Liver (tissue), 9 donors: ENCODE measurements around the gene CPA5. TPM values are rescaled to one million over a fixed set of nuclear protein-coding genes. Genes with fewer than 3 reads are reported as not detected.
A peak's percentile ranks its signal among the peaks of the same experiment; 100 is the strongest.

Experiments used
- DNase-seq: peaks from one replicate; pipeline ENCODE4 v3.0.0-alpha.2; 2017; ENCODE audit warnings: low spot score
- H3K27ac ChIP-seq, 2 donors: one replicate each; pipeline ENCODE4 v1.7.0; 2013; ENCODE audit warnings: inconsistent platforms in 2 of 2, low read length in 2 of 2, control low read depth in 1 of 2, low read depth in 1 of 2, mild to moderate bottlenecking in 1 of 2
- H3K27me3 ChIP-seq, 4 donors: one replicate each; pipeline versions ENCODE4 v1.6.1 to v1.7.0; 2013; ENCODE audit warnings: low read length in 3 of 4, inconsistent platforms in 1 of 4, mild to moderate bottlenecking in 1 of 4, moderate library complexity in 1 of 4; ENCODE audit not compliant: control insufficient read depth in 4 of 4, insufficient read depth in 4 of 4
- H3K36me3 ChIP-seq, 4 donors: one replicate each; pipeline versions ENCODE4 v1.6.1 to v1.7.0; 2013; ENCODE audit warnings: low read length in 3 of 4, mild to moderate bottlenecking in 3 of 4, low read depth in 1 of 4, moderate library complexity in 1 of 4; ENCODE audit not compliant: control insufficient read depth in 4 of 4, insufficient read depth in 3 of 4
- H3K4me1 ChIP-seq, 4 donors: one replicate each; pipeline versions ENCODE4 v1.6.1 to v1.7.0; 2013; ENCODE audit warnings: low read length in 3 of 4, mild to moderate bottlenecking in 3 of 4, moderate library complexity in 1 of 4; ENCODE audit not compliant: control insufficient read depth in 4 of 4, insufficient read depth in 4 of 4
- H3K4me3 ChIP-seq, 3 donors: one replicate each; pipeline versions ENCODE4 v1.6.1 to v1.7.0; 2013; ENCODE audit warnings: low read length in 3 of 3, control low read depth in 1 of 3, low read depth in 1 of 3, mild to moderate bottlenecking in 1 of 3
- H3K9ac ChIP-seq, 2 donors: one replicate each; pipeline ENCODE4 v1.7.0; 2013; ENCODE audit warnings: low read length in 2 of 2, mild to moderate bottlenecking in 2 of 2, moderate library complexity in 2 of 2, control low read depth in 1 of 2, low read depth in 1 of 2
- H3K9me3 ChIP-seq, 4 donors: one replicate each; pipeline versions ENCODE4 v1.6.1 to v1.7.0; 2013; ENCODE audit warnings: low read length in 3 of 4; ENCODE audit not compliant: control insufficient read depth in 4 of 4
- CTCF ChIP-seq: fragments of 150-350 bp; IDR thresholded peaks from 2 replicates; pipeline ENCODE4 v1.5.1; 2017; ENCODE audit warnings: improper control_type of control experiment, low read depth, low read length; ENCODE audit not compliant: missing input control
- FOXA1 ChIP-seq: IDR thresholded peaks from 2 replicates; pipeline ENCODE4 v1.6.1; 2016; ENCODE audit warnings: antibody characterized with exemption
- GABPA ChIP-seq, 2 donors: IDR thresholded peaks in 1 of 2; conservative IDR thresholded peaks in 1 of 2; 2 replicates each; pipeline ENCODE4 v1.6.1; 2016; ENCODE audit warnings: antibody characterized with exemption in 2 of 2, mild to moderate bottlenecking in 1 of 2, moderate library complexity in 1 of 2
- HNF4A ChIP-seq, 2 donors: conservative IDR thresholded peaks; 2 replicates each; pipeline ENCODE4 v1.6.1; 2016; ENCODE audit warnings: antibody characterized with exemption in 2 of 2, mild to moderate bottlenecking in 2 of 2
- HNF4G ChIP-seq: IDR thresholded peaks from 2 replicates; pipeline ENCODE4 v1.6.1; 2016; ENCODE audit warnings: antibody characterized with exemption
- JUND ChIP-seq, 2 donors: IDR thresholded peaks; 2 replicates each; pipeline ENCODE4 v1.6.1; 2016; ENCODE audit warnings: antibody characterized with exemption in 2 of 2
- MAX ChIP-seq: IDR thresholded peaks from 2 replicates; pipeline ENCODE4 v1.6.1; 2016; ENCODE audit warnings: antibody characterized with exemption
- REST ChIP-seq: IDR thresholded peaks from 2 replicates; pipeline ENCODE4 v1.6.1; 2016; ENCODE audit warnings: antibody characterized with exemption, mild to moderate bottlenecking
- RXRA ChIP-seq, 2 donors: IDR thresholded peaks; 2 replicates each; pipeline ENCODE4 v1.6.1; 2017 to 2018; ENCODE audit warnings: antibody characterized with exemption in 2 of 2, mild to moderate bottlenecking in 1 of 2
- SP1 ChIP-seq: IDR thresholded peaks from 2 replicates; pipeline ENCODE4 v1.6.1; 2018; ENCODE audit warnings: antibody characterized with exemption, mild to moderate bottlenecking
- TAF1 ChIP-seq: conservative IDR thresholded peaks from 2 replicates; pipeline ENCODE4 v1.6.1; 2016; ENCODE audit warnings: antibody characterized with exemption, mild to moderate bottlenecking
- YY1 ChIP-seq: IDR thresholded peaks from 2 replicates; pipeline ENCODE4 v1.6.1; 2016; ENCODE audit warnings: antibody characterized with exemption, mild to moderate bottlenecking
- ZBTB33 ChIP-seq: IDR thresholded peaks from 2 replicates; pipeline ENCODE4 v1.6.1; 2016; ENCODE audit warnings: antibody characterized with exemption
- WGBS: extraction: QIAGEN DNeasy Blood & Tissue Kit; methylation state at CpG from one replicate; pipeline ENCODE4 v1.1.7; 2013; 5-methylcytosine and 5-hydroxymethylcytosine counted together
- polyA plus RNA-seq, 2 donors: library from polyadenylated mRNA; stranded (reverse) in 1 of 2; unstranded in 1 of 2; fragments of 200-250 nt in 1 of 2; fragments of >200 nt in 1 of 2; fragmentation: Nextera tagmentation in 1 of 2; extraction: Ambion mirVana in 1 of 2; gene quantifications; one replicate each; pipeline versions ENCODE4 v1.2.1 to v1.2.3, GENCODE V29; 2013 to 2015
- total RNA-seq, 2 donors: library from RNA; depleted of rRNA; stranded (reverse); fragments of >200 nt; gene quantifications; one replicate each; pipeline ENCODE4 v1.2.3, GENCODE V29; 2014
- donor health status: healthy.
- donor health status: healthy.
- donor health status: healthy.
- donor health status: healthy.
- donor health status: healthy.

CPA5 gene
- total and polyA plus RNA-seq, 4 donors, result 0.33 TPM; not detected in 3

- Histone ChIP-seq H3K27me3 (no peaks in the 10 kb centered on the region), H3K27ac (peak overlapping the region in 1 of 2 donors; percentile 42), H3K4me1 (peaks cover 0 to 8% (median 0%) of the 10 kb centered on the region in 4 donors), H3K9me3 (no peaks in the 10 kb centered on the region), H3K9ac (no peak overlapping the region), H3K36me3 (no peaks in the 10 kb centered on the region), H3K4me3 (no peak overlapping the region)
- 71% methylated on average over 3 of the region's 3 CpGs for WGBS
- no peak for TF ChIP-seq GABPA (IDR thresholded peaks at IDR 0.05 in 1 of 2, conservative IDR thresholded peaks at IDR 0.05 in 1 of 2)
- no peak for TF ChIP-seq CTCF
- TF ChIP-seq HNF4G, result no peak
- TF ChIP-seq JUND (IDR thresholded peaks at IDR 0.05), result no peak
- no peak for TF ChIP-seq YY1
- DNase-seq, result no peak
These were observed 26.4 kb downstream of the CPA5 start for GRCh38 chr7:130371046-130371445.

GRCh38 chr7:130372402-130373165 lies 28.0 kb downstream of the CPA5 start:
- 88% methylated on average over 11 of the region's 11 CpGs for WGBS
- no peak for DNase-seq

More at GRCh38 chr7:130372402-130373165, 28.0 kb downstream of the CPA5 start:
- TF ChIP-seq HNF4A (conservative IDR thresholded peaks at IDR 0.05) (no peak), RXRA (IDR thresholded peaks at IDR 0.05) (no peak), ZBTB33 (no peak), GABPA (IDR thresholded peaks at IDR 0.05 in 1 of 2, conservative IDR thresholded peaks at IDR 0.05 in 1 of 2) (no peak), YY1 (no peak), FOXA1 (no peak), MAX (no peak), REST (no peak), JUND (IDR thresholded peaks at IDR 0.05) (no peak), TAF1 (no peak), CTCF (no peak), SP1 (no peak)
- Histone ChIP-seq H3K9ac (no peak overlapping the region), H3K4me1 (peaks cover 0 to 8% (median 0%) of the 10 kb centered on the region in 4 donors), H3K9me3 (no peaks in the 10 kb centered on the region), H3K36me3 (no peaks in the 10 kb centered on the region), H3K27me3 (no peaks in the 10 kb centered on the region), H3K4me3 (no peak overlapping the region), H3K27ac (peak overlapping the region; percentile 68 to 79)
